Measurements from ENCODE around the gene HS6ST2. TPM values are rescaled to one million over a fixed set of nuclear protein-coding genes. Genes with fewer than 3 reads are reported as not detected.

Gene HS6ST2
- total and polyA plus RNA-seq, 4 donors = under 0.01 to 1.4 (median 0.01) TPM; not detected in 1

GRCh38 chrX:132623300-132623699, 335.1 kb downstream of the HS6ST2 start:
- WGBS = 87% methylated on average over 2 of the region's 2 CpGs
- H3K27me3 ChIP-seq (ENCODE audit: control insufficient read depth in 4 of 4, insufficient read depth in 4 of 4, low read length in 3 of 4) = peaks cover 0 to 3% (median 0%) of the 10 kb centered on the region in 4 donors
- TF ChIP-seq FOXA1 (IDR thresholded peaks at IDR 0.05) (no peak), EGR1 (IDR thresholded peaks at IDR 0.05; ENCODE audit: low read depth in 2 of 2) (no peak), CTCF (IDR thresholded peaks at IDR 0.05; ENCODE audit: low read depth, low read length, missing input control) (no peak), MAX (IDR thresholded peaks at IDR 0.05) (no peak), TAF1 (conservative IDR thresholded peaks at IDR 0.05) (no peak), REST (IDR thresholded peaks at IDR 0.05) (no peak), ZBTB33 (IDR thresholded peaks at IDR 0.05) (no peak), JUND (IDR thresholded peaks at IDR 0.05) (no peak), NR2F2 (IDR thresholded peaks at IDR 0.05) (no peak), FOXA2 (IDR thresholded peaks at IDR 0.05) (no peak), RAD21 (IDR thresholded peaks at IDR 0.05) (no peak), HNF4A (conservative IDR thresholded peaks at IDR 0.05) (no peak), SP1 (IDR thresholded peaks at IDR 0.05) (no peak), YY1 (IDR thresholded peaks at IDR 0.05) (no peak), GABPA (IDR thresholded peaks at IDR 0.05 in 1 of 2, conservative IDR thresholded peaks at IDR 0.05 in 1 of 2) (no peak), HNF4G (IDR thresholded peaks at IDR 0.05) (no peak), RXRA (IDR thresholded peaks at IDR 0.05) (no peak)
- TF ChIP-seq, protein P1, sequence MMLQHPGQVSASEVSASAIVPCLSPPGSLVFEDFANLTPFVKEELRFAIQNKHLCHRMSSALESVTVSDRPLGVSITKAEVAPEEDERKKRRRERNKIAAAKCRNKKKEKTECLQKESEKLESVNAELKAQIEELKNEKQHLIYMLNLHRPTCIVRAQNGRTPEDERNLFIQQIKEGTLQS (IDR thresholded peaks at IDR 0.05) = no peak

More at GRCh38 chrX:132623300-132623699, 335.1 kb downstream of the HS6ST2 start:
- H3K4me3 ChIP-seq (ENCODE audit: low read depth in 1 of 3, low read length in 3 of 3) = no peak overlapping the region
- no peak overlapping the region for H3K27ac ChIP-seq (ENCODE audit: low read depth in 1 of 2, low read length in 2 of 2)
- no peaks in the 10 kb centered on the region for H3K4me1 ChIP-seq (ENCODE audit: control insufficient read depth in 4 of 4, insufficient read depth in 4 of 4, low read length in 3 of 4)
- H3K9ac ChIP-seq (ENCODE audit: low read depth in 1 of 2, low read length in 2 of 2) = no peak overlapping the region
- no peaks in the 10 kb centered on the region for H3K36me3 ChIP-seq (ENCODE audit: control insufficient read depth in 4 of 4, insufficient read depth in 3 of 4, low read depth in 1 of 4, low read length in 3 of 4)
- DNase-seq (ENCODE audit: low spot score) = no peak
- H3K9me3 ChIP-seq (ENCODE audit: control insufficient read depth in 4 of 4, low read length in 3 of 4) = no peaks in the 10 kb centered on the region
